ENCODE measurements around the gene NCAPG2.

The NCAPG2 gene

GRCh38 chr7:158606671-158607424 is 97.8 kb downstream of the NCAPG2 start:
- Histone ChIP-seq H3K27me3 (replicated peaks; ENCODE audit: control insufficient read depth, insufficient read depth, low read length, poor library complexity, severe bottlenecking) (no peaks in the 10 kb centered on the region), H3K9me3 (ENCODE audit: control insufficient read depth, low read length) (no peaks in the 10 kb centered on the region), H3K36me3 (ENCODE audit: control insufficient read depth, insufficient read depth, low read length) (no peaks in the 10 kb centered on the region), H3K4me1 (ENCODE audit: control insufficient read depth, insufficient read depth, low read length, poor library complexity, severe bottlenecking) (no peaks in the 10 kb centered on the region), H3K4me3 (ENCODE audit: insufficient read depth, low read depth, low read length, poor library complexity, severe bottlenecking) (no peak overlapping the region), H3K27ac (ENCODE audit: insufficient read depth, low read length, poor library complexity, severe bottlenecking) (no peak overlapping the region)
- DNase-seq: no peak

- H3K27me3 ChIP-seq (replicated peaks; ENCODE audit: control insufficient read depth, insufficient read depth, low read length, poor library complexity, severe bottlenecking): no peaks in the 10 kb centered on the region
- H3K9me3 ChIP-seq (ENCODE audit: control insufficient read depth, low read length): no peaks in the 10 kb centered on the region
- no peaks in the 10 kb centered on the region for H3K4me1 ChIP-seq (ENCODE audit: control insufficient read depth, insufficient read depth, low read length, poor library complexity, severe bottlenecking)
- H3K27ac ChIP-seq (ENCODE audit: insufficient read depth, low read length, poor library complexity, severe bottlenecking): no peak overlapping the region
- H3K4me3 ChIP-seq (ENCODE audit: insufficient read depth, low read depth, low read length, poor library complexity, severe bottlenecking): no peak overlapping the region
- DNase-seq: no peak
- H3K36me3 ChIP-seq (ENCODE audit: control insufficient read depth, insufficient read depth, low read length): no peaks in the 10 kb centered on the region
Observed at GRCh38 chr7:158606129-158606528, 98.5 kb downstream of the NCAPG2 start.

DNA sequence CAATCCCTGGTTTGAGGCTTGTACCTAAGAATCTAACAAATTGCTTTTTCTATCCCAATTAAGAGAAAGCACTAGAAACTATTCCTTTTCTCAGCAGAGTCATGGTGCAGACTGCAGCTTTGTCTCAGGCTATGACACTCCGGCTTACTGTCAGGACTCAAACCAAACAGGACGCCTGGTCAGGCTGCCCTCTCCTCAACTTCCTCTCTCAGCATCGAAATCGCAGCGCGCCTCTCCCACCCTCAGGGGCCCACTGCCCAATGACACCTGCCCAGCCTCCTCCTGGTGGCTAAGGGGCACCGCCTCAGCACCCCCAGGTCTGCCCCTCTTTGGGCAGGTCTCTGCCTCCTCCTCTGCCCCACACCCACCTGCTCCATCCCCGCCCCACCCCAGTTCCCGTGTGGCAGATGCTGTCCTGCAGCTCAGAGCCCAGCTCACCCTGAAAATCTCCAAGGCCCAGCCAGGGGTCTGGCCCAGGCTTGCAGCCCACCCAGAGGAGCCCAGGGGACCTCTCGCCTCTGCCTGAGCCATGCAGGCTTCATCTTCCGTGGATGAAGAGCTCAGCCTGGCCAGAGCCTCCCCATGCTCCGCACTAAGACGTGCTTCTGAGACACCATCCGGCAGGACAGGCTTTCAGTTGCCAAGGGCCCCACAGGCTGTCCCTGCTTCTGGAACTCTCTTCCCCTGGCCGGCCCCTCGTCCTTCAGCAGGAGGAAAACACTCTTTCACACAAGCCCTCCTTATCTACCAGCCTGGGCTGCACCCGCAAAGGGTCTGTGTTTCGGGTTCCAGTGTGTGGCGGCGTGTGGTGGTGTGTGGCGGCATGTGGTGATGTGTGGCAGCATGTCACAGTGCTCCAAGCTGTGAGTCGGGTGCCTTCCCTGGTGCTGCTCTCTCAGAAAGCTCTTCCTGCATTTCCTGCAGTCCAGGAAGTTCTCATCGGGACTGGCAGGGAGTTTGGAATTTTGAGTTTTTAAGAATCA is 100.5 kb downstream of the NCAPG2 start:
- DNase-seq: no peak
- H3K27me3 ChIP-seq (replicated peaks; ENCODE audit: control insufficient read depth, insufficient read depth, low read length, poor library complexity, severe bottlenecking): no peaks in the 10 kb centered on the region
- H3K27ac ChIP-seq (ENCODE audit: insufficient read depth, low read length, poor library complexity, severe bottlenecking): no peak overlapping the region
- no peaks in the 10 kb centered on the region for H3K36me3 ChIP-seq (ENCODE audit: control insufficient read depth, insufficient read depth, low read length)
- H3K4me3 ChIP-seq (ENCODE audit: insufficient read depth, low read depth, low read length, poor library complexity, severe bottlenecking): no peak overlapping the region
- H3K4me1 ChIP-seq (ENCODE audit: control insufficient read depth, insufficient read depth, low read length, poor library complexity, severe bottlenecking): no peaks in the 10 kb centered on the region
- no peaks in the 10 kb centered on the region for H3K9me3 ChIP-seq (ENCODE audit: control insufficient read depth, low read length)

- no peak overlapping the region for H3K4me3 ChIP-seq (ENCODE audit: insufficient read depth, low read depth, low read length, poor library complexity, severe bottlenecking)
- H3K36me3 ChIP-seq (ENCODE audit: control insufficient read depth, insufficient read depth, low read length): no peaks in the 10 kb centered on the region
- no peaks in the 10 kb centered on the region for H3K9me3 ChIP-seq (ENCODE audit: control insufficient read depth, low read length)
- H3K27ac ChIP-seq (ENCODE audit: insufficient read depth, low read length, poor library complexity, severe bottlenecking): no peak overlapping the region
- no peak for DNase-seq
- no peaks in the 10 kb centered on the region for H3K4me1 ChIP-seq (ENCODE audit: control insufficient read depth, insufficient read depth, low read length, poor library complexity, severe bottlenecking)
- no peaks in the 10 kb centered on the region for H3K27me3 ChIP-seq (replicated peaks; ENCODE audit: control insufficient read depth, insufficient read depth, low read length, poor library complexity, severe bottlenecking)
Observed at GRCh38 chr7:158602905-158603772, 101.5 kb downstream of the NCAPG2 start.

GRCh38 chr7:158602041-158602440 is 102.6 kb downstream of the NCAPG2 start:
- H3K27me3 ChIP-seq (replicated peaks; ENCODE audit: control insufficient read depth, insufficient read depth, low read length, poor library complexity, severe bottlenecking): no peaks in the 10 kb centered on the region
- DNase-seq: no peak
- no peaks in the 10 kb centered on the region for H3K36me3 ChIP-seq (ENCODE audit: control insufficient read depth, insufficient read depth, low read length)
- H3K4me1 ChIP-seq (ENCODE audit: control insufficient read depth, insufficient read depth, low read length, poor library complexity, severe bottlenecking): no peaks in the 10 kb centered on the region
- no peak overlapping the region for H3K27ac ChIP-seq (ENCODE audit: insufficient read depth, low read length, poor library complexity, severe bottlenecking)
- H3K4me3 ChIP-seq (ENCODE audit: insufficient read depth, low read depth, low read length, poor library complexity, severe bottlenecking): no peak overlapping the region
- H3K9me3 ChIP-seq (ENCODE audit: control insufficient read depth, low read length): no peaks in the 10 kb centered on the region

- H3K36me3 ChIP-seq (ENCODE audit: control insufficient read depth, insufficient read depth, low read length): no peaks in the 10 kb centered on the region
- no peaks in the 10 kb centered on the region for H3K4me1 ChIP-seq (ENCODE audit: control insufficient read depth, insufficient read depth, low read length, poor library complexity, severe bottlenecking)
- DNase-seq: no peak
- no peak overlapping the region for H3K4me3 ChIP-seq (ENCODE audit: insufficient read depth, low read depth, low read length, poor library complexity, severe bottlenecking)
- H3K27ac ChIP-seq (ENCODE audit: insufficient read depth, low read length, poor library complexity, severe bottlenecking): no peak overlapping the region
- H3K9me3 ChIP-seq (ENCODE audit: control insufficient read depth, low read length): no peaks in the 10 kb centered on the region
- H3K27me3 ChIP-seq (replicated peaks; ENCODE audit: control insufficient read depth, insufficient read depth, low read length, poor library complexity, severe bottlenecking): no peaks in the 10 kb centered on the region
Observed at GRCh38 chr7:158601090-158601489, 103.5 kb downstream of the NCAPG2 start.

DNA sequence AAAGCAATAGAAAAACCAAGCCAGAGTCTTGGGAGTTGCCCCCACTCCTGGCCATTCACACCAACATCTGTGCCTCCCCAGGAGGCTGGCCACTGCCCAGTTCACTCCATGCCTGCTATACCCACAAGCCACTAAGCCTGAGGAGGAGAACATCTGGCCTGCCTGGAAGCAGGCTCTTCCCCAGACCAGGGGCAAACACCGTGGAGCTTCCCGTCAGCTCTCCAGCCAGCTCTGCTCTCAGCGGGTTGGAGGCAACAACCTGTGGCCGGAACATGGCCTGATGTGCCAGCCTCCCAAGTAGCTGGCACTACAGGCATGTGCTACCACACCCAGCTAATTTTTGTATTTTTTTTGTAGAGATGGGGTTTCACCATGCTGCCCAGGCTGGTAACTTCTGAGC is 107.9 kb downstream of the NCAPG2 start:
- Histone ChIP-seq H3K4me3 (ENCODE audit: insufficient read depth, low read depth, low read length, poor library complexity, severe bottlenecking) (no peak overlapping the region), H3K36me3 (ENCODE audit: control insufficient read depth, insufficient read depth, low read length) (no peaks in the 10 kb centered on the region), H3K9me3 (ENCODE audit: control insufficient read depth, low read length) (no peaks in the 10 kb centered on the region), H3K27ac (ENCODE audit: insufficient read depth, low read length, poor library complexity, severe bottlenecking) (no peak overlapping the region), H3K4me1 (ENCODE audit: control insufficient read depth, insufficient read depth, low read length, poor library complexity, severe bottlenecking) (no peaks in the 10 kb centered on the region), H3K27me3 (replicated peaks; ENCODE audit: control insufficient read depth, insufficient read depth, low read length, poor library complexity, severe bottlenecking) (no peaks in the 10 kb centered on the region)
- DNase-seq: no peak

- no peaks in the 10 kb centered on the region for H3K9me3 ChIP-seq (ENCODE audit: control insufficient read depth, low read length)
- no peaks in the 10 kb centered on the region for H3K36me3 ChIP-seq (ENCODE audit: control insufficient read depth, insufficient read depth, low read length)
- H3K27me3 ChIP-seq (replicated peaks; ENCODE audit: control insufficient read depth, insufficient read depth, low read length, poor library complexity, severe bottlenecking): no peaks in the 10 kb centered on the region
- DNase-seq: no peak
- H3K4me3 ChIP-seq (ENCODE audit: insufficient read depth, low read depth, low read length, poor library complexity, severe bottlenecking): no peak overlapping the region
- H3K27ac ChIP-seq (ENCODE audit: insufficient read depth, low read length, poor library complexity, severe bottlenecking): no peak overlapping the region
- no peaks in the 10 kb centered on the region for H3K4me1 ChIP-seq (ENCODE audit: control insufficient read depth, insufficient read depth, low read length, poor library complexity, severe bottlenecking)
Observed at GRCh38 chr7:158596309-158596708, 108.3 kb downstream of the NCAPG2 start.

GRCh38 chr7:158595068-158595467 is 109.5 kb downstream of the NCAPG2 start:
- Histone ChIP-seq H3K4me1 (ENCODE audit: control insufficient read depth, insufficient read depth, low read length, poor library complexity, severe bottlenecking) (no peaks in the 10 kb centered on the region), H3K36me3 (ENCODE audit: control insufficient read depth, insufficient read depth, low read length) (no peaks in the 10 kb centered on the region), H3K27me3 (replicated peaks; ENCODE audit: control insufficient read depth, insufficient read depth, low read length, poor library complexity, severe bottlenecking) (no peaks in the 10 kb centered on the region), H3K9me3 (ENCODE audit: control insufficient read depth, low read length) (no peaks in the 10 kb centered on the region), H3K4me3 (ENCODE audit: insufficient read depth, low read depth, low read length, poor library complexity, severe bottlenecking) (no peak overlapping the region), H3K27ac (ENCODE audit: insufficient read depth, low read length, poor library complexity, severe bottlenecking) (no peak overlapping the region)
- DNase-seq: no peak
